Measurements from ENCODE around the gene ADAM8. TPM values are rescaled to one million over a fixed set of nuclear protein-coding genes. Genes with fewer than 3 reads are reported as not detected.
A peak's percentile ranks its signal among the peaks of the same experiment; 100 is the strongest.
"Not testable (repeated sequence)": the region's sequence is repeated elsewhere in the genome, so short reads cannot be mapped to it uniquely, and the experiment has no call there.

The ADAM8 gene
- total RNA-seq, 2 donors from 2014 or later = 2.3 to 3.8 TPM

DNA sequence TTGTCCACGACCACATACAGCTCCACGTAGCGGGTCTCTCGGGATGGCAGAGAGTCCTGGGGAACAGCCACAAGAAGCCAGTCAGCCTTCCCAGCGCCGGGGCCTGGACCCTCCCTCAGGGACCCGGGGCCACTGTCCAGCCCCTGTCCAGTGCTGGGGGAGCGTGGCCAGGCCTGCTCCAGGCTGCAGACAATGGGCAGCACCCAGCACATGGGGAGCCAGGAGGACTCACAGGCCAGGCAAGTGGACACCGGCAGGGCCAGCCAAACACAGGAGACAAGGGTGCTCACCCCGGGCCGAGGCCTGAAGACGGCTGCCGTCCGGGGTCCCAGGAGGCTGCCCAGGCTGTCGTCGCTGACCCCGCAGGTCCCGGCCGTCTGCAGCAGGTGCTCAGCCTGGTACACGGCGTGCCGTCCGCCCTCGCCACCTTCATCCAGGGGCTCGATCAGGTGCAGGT is 3.7 kb downstream of the ADAM8 start:
- intact Hi-C loops (cut with DNase I) = no loop called here
- DNase-seq = no peak
- no peak for ATAC-seq

DNA sequence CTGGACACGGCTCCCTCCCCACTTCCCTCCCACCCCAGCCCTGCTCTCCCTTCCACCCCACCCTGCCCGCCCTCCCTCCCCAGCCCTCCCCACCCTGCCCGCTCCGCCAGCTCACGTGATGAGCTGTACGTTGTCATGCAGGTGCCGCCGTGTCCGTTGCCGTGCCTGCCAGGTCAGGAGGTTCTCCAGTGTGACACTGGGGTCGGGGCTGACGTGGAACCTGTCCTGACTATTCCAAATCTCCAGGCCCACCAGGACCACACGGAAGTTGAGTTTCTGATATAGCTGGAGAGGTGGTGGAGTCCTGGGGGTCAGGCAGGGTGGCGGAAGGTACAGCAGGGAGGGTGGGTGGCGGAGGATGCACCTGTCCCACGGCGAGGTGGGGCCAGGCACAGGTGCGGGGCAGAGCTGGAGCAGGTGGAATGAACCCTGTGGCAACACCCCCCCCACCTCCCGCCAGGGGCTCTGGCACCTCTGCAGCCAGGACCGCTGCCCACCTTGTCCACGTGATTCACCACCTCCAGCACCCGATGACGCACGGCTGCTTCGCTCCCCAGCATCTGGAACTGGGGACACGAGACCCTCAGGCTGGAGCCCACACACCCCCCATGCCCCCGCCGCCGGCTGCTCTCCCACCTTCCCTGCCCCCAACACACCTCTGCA is 4.2 kb downstream of the ADAM8 start:
- intact Hi-C loops (cut with DNase I) = no loop called here
- DNase-seq (no peak), ATAC-seq (no peak)

DNA sequence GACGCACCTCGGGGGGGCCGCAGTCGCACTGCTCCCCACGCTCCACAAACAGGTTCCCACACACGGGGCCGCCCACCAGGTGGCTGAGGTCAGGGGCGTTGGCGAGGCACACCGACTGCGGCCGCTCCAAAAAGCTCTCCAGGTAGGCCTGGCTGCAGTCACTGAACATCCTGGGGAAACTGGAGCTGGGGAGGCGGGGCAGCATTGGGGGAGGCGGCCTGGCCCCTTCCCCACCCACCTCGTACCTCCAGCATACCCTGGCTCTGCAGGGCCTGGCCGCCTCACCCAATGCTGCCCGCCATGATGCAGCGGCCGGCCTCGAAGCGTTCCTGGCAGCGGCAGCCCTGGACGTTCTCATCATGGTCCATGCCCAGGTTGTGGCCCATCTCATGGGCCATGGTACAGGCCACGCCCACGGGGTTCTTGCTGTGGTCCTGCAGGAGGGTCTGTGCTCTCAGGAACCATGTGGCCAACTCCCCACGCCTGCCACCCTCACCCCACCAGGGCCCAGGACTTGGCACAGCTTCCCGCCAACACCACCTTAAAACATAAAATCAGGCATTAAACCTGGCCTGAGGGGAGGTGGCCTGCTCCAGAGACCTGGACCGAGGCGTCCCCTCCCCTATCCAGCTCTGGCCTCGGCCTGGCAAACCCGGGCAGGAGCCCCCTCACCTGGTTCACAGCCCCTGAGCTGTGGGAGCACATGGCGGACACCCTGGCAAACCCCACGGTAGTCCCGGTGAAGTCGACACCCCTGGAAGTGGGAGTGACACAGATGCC is 5.0 kb downstream of the ADAM8 start:
- intact Hi-C loops (cut with DNase I) = no loop called here
- no peak for ATAC-seq

DNA sequence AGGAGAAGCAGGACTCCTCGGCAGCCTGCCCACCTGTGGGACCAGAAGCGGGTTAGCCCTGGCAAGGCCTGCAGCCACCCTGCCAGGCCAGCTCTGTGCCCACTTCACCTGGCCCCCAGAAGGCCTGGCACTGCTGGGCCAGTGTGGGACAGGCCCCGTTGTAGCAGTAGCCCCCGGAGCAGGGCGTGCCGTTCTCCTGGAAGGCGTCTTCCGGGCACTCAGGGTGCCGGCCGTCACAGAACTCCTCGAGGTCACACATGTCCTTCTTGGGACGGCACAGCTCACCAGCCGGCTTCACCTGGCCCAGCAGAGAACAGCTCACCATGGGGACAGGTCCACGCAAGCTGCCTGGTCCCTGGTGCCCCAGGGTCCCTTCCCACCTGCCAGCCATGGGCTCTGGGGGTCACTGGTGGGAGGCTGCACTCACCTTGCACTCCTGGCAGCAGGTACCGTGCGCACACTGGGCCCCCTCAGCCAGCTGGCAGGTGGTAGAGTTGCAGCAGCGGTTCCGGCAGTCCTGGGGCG is 5.8 kb downstream of the ADAM8 start:
- DNase-seq (no peak), ATAC-seq (no peak)
- intact Hi-C loops (cut with DNase I) = no loop called here

More for the DNA sequence above, 5.0 kb downstream of the ADAM8 start:
- DNase-seq = no peak

DNA sequence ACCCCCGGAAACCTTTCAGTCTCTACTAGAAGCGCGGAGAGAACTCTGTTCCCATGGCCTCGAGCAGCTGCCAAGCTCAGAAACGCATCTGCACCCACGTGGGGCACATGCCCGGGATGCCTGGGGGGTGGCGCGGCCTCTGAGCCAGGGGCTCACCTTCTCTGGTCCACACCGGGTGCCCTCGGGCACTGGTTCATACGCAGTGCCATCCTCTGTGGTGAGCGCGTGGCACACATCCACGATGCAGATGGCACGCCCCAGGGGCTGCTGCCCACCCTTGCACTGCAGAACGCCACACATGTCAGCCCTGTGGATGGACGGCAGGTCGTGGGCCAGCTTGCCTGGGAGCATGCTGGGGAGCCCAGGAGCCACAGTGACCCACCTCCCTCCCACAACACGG is 6.5 kb downstream of the ADAM8 start:
- DNase-seq = no peak
- ATAC-seq = no peak
- intact Hi-C loops (cut with DNase I) = no loop called here

DNA sequence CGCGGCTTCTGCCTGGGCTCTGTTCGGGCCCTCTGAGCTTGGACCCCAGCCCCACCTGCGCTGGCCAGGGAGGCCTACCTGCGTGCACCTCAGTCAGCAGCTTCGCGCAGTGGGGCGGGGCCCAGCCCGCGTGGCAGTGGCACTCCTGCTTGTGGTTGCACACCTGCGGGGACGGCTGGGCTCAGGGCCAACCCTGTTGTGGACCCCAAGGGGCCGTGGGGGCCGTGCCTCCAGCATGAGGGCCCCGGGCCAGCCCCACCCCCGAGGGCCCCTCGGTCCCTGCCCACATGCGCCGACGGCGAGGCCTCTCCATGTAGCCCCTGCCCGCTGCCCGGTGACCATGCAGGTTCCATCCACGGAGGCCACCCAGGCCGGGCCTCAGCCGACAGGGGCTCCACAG is 7.3 kb downstream of the ADAM8 start:
- ATAC-seq = no peak
- intact Hi-C loops (cut with DNase I) = no loop called here
- no peak for DNase-seq

DNA sequence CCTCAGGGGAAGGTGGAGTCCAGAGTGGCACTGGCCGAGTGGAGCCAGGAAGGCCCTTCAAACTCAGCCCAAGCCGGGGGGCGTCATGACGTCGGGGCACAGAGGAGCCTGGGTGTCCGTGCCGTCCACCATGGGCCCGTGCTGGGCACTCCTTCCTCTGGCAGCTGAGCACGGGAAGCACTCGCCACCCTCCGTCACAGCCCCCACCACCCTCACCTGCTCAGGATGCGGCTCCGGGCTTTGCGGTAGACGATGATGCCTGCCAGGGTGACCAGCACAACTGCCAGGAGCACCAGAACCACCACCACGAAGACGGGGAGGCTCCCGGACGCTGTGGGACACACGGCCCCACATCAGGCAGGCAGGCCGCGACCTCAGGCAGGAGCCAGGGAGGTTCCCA is 8.1 kb downstream of the ADAM8 start:
- ATAC-seq (no peak), DNase-seq (no peak)
- intact Hi-C loops (cut with DNase I) = no loop called here

DNA sequence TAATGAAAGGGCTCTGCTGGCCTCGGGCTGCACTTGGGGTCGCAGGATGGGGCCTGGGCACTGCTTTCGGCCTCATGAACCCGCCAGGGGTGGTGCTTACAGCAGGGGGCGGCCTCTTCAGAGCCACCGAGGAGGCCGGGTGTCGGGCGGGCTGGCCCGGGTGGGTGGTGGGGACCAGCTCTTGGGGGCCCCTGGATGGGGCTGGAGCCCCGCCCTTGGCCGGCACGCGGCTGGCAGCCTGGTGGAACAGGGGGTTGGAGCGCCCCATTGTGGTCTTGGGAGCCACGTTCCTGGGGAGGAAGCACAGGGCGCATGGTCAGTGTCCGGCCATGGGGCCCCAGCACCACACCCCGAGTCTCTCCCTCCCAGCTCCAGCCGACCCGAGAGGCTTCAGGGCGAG is 8.8 kb downstream of the ADAM8 start:
- DNase-seq (no peak), ATAC-seq (no peak)
- intact Hi-C loops (cut with DNase I) = no loop called here

DNA sequence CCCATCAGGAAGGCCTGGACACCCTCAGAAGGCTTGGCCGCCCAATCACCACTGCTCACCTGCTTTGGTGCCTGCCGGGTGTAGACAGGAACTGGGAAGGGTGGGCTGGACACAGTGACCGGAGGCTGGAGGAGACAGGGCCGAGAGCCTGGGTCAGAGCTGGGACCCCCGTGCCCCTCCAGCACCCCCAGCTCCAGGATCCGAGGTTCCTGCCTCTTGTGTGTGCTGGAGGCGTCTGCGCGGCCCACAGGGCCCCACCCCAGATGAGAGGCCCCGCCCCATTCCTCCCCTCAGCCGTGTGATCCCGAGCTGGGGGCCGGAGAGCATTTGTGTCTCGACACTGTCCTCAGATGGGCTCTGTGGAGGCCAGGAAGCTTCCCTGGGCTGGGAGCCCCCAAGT is 9.4 kb downstream of the ADAM8 start:
- intact Hi-C loops (cut with DNase I) = no loop called here
- ATAC-seq = no peak
- no peak for DNase-seq

DNA sequence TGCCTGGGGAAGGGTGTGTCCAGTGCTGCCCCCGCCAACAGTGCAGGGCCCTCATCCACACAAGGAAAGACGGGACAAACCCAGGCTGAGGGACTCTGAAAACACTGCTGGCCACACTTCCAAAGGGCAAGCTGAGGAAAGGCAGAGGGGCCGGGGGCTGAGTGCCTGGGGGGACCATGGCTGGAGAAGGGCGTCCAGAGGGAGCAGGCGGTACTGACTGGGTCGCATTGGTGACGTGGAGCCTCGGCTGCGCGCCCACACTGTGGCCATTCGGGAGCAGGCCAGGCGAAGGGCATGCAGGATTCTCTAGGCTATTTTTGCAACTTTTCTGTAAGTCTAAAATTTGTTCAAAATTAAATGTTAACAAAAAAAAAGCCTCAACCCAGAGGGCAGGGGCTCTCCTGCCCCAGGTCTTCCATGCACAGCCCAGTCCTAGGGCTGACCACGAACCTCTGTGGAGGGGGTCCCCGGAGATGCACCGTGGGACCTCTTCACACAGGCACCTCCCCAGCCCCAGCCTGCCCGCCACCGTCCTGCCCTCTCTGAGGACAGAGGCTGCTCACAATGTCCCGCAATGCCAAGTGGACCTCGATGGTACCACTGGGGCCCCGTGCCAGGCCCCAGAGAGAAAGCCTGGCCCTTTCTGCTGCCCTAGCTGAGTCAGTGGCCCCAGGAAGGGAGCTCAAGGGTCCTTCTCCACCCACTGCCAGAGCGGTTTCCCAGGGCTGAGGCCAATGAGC is 10.4 kb downstream of the ADAM8 start:
- ATAC-seq = no peak
- intact Hi-C loops (cut with DNase I) = no loop called here
- DNase-seq = no peak

DNA sequence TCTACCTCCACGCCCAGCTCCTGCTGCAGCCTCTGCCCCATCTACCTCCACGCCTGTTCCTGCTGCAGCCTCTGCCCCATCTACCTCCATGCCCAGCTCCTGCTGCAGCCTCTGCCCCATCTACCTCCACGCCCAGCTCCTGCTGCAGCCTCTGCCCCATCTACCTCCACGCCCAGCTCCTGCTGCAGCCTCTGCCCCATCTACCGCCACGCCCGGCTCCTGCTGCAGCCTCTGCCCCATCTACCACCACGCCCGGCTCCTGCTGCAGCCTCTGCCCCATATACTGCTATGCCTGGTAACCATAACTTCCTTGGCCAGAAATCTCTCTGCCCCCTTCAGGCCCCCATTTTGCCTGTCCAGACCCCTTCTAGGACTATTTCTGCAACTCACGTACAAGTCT is 11.6 kb downstream of the ADAM8 start:
- ATAC-seq; intact Hi-C loops (cut with DNase I): not testable (repeated sequence)

DNA sequence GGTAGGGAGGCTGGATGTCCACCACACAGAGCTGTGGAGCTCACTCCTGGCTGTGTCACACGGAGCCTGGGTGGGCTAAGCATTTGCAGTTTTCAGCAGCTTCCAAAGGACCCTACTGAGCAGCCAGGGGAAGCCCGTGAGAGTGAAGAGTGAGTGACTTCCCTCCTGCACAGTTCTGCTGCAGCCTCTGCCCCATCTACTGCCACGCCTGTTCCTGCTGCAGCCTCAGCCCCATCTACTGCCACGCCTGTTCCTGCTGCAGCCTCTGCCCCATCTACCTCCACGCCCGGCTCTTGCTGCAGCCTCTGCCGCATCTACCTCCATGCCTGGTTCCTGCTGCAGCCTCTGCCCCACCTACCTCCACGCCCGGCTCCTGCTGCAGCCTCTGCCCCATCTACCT is 12.2 kb downstream of the ADAM8 start:
- DNase-seq = no peak
- no peak for ATAC-seq
- intact Hi-C loops (cut with DNase I) = no loop called here

More for the DNA sequence above, 11.6 kb downstream of the ADAM8 start:
- not testable (repeated sequence) for DNase-seq

DNA sequence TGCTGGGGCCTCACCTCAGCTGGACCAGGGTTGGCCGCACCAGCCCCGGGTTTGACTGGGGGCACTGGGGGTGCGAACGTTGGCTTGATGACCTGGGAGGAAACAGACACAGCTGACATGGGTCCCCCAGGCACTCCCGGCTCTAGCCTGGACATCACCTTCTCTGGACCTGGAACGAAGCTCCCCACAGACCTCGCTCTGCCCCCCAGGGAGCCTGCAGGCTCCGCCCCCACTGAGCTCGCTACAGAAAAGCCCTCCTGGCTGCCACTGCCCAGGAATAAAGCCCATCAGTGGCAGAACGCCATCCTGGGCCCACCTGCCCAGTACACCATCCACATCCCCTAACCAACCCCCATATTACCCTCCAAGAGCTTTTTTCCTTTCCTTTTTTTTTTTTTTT is 13.0 kb downstream of the ADAM8 start:
- intact Hi-C loops (cut with DNase I) = no loop called here
- ATAC-seq (no peak), DNase-seq (no peak)

DNA sequence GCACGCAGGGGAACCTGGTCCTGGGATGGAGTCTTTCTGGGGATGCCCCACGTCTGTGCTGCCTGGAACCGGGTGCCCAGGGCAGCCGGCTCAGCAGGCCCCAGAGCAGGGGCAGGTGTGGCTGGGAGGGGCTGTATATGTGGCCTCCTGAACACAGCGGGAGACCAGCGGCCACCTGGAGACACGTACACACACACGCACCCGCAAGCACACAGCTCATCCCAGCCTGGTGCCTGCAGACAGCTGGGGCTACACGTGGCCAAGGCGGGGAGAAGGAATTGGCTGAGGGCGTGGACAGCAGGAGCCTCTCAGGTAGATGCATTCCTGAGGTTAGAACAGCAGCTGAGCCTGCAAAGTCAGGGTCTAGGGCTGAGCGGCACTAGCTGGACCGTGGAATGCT is 14.0 kb downstream of the ADAM8 start:
- ATAC-seq (no peak), DNase-seq (no peak)
- intact Hi-C loops (cut with DNase I) = no loop called here

DNA sequence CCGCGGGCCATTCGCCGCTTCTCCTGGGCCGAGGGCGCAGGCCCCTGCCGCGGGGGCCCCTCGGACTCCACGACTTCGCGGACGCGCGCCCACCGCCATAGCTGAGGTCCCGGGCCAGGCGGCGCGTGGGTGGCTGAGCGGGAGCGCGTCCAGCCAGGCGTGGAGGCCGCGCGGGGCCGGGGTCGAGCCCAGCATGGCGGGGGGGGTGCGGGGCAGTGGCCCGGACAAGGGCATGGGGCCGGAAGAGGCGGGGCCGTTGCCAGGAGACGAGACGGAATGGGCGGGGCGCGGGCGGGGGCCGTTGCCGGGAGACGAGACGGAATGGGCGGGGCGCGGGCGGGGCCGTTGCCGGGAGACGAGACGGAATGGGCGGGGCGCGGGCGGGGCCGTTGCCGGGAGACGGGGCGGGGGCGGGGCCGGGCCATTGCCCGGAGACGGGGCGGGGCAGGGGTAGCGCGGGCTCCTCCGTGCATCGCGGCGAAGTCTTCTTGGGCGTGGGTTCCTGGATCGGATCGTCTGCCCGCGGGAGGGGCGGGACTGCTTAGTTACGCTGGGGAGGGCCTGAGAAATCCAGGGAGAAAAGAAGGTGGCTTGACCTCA is 14.8 kb downstream of the ADAM8 start:
- DNase-seq (peak; percentile 93), ATAC-seq (peak; percentile 83 to 93)
- intact Hi-C loops (cut with DNase I) = no loop called here

DNA sequence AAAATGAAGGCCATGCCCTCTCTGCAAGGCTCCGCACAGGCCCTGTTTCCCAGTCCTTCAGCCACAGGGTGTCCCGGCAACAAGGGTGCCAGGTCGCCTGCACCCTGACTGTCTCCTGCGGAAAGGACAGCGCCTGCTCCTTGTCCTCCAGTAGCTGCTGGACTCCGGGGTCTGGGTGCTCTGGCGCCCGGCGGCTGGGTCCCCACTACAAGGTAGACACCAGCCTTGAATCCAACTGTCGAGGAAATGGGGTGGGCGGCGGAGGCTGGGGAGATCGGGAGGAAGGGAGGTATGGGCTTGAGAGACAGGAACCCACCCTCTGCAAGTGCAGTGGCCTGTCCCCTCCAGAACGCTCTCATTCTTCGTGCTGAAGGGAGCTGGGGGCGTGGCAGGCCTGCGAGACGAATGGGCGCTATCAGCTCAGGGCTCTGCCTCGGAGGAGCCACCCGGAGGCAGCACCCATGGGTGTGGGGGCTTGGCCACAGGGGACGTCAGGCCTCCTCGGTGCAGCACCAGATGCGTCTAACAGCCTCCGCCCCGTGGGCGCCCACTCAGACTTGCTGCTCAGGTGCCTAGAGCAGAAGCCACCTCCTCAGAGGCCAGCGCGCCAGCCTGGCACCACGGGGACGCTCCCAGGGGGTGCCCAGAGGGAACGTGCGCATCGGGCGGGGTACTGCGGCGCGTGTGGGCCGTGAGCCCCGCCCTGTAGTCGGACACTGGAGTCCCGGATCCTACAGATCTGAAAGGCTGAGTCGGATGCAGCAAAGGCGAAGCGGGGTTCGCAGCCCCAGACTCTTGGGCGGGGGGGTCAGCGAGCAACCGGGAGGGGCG is 15.6 kb downstream of the ADAM8 start:
- intact Hi-C loops (cut with DNase I) = no loop called here
- DNase-seq = peak; percentile 67
- peak; percentile 52 to 73 for ATAC-seq

DNA sequence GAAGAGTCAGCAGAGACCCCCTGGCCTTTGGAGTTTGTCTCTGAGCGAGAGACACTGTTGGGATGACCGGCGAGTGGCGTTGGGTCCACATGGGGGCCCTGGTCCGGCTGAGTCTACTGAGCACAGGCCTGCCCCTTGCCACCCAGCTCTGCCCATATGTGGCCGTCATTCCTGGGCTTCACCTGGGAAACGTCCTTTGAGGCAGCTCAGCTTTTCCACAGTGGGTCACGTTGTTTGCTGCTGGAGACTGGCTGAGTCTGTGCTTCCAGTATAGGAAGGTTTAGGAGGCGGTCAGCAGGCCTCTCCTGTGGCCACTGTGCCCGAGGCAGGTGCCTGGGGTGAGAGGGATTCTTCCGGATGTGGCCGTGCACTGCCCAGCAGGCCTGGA is 17.1 kb downstream of the ADAM8 start:
- no peak for DNase-seq
- intact Hi-C loops (cut with DNase I) = no loop called here
- ATAC-seq = no peak

DNA sequence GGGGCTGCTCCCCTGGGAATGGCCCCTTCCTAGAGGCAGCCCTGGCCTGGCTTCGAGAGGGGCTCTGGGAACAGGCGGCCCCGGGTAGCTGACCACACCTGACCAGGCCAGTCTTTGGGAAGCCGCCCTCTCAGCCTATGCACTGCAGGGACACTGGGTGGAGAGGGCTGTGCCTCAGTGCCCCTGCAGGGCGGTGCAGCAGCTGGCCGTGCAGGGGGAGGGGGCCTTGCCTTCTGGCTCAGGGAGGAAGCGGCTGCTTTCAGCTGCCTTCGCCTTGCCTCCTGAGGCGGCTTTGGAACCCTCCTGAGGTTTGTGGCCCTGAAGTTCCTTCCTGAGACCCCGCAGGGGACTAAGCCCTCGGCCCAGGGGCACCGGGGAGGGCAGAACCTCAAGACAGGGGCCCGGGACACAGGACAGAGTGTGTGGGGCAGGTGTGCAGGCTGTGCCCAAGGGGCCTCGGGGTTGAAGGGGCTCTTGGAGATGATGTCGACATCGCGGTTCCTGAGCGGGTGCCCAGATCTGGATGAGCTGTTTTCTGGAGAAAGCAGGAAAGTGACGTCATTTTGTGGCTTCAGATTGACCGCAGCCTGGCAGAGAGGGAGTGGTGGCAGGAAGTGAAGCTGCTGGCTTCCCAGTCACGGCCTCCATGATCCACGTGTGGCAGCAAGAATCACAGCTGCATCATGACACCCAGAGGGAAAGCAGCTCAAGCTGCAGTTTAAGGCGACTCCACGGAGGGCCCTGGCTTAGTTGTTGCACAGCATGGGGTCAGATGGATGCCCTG is 17.7 kb downstream of the ADAM8 start:
- intact Hi-C loops (cut with DNase I) = no loop called here
- ATAC-seq = peak; percentile 13 to 24
- peak; percentile 87 for DNase-seq
